IMR-90 (cell line): ENCODE results near the gene IMPDH1. TPM values are rescaled to one million over a fixed set of nuclear protein-coding genes. Genes with fewer than 3 reads are reported as not detected.

Experiments used
- ATAC-seq: fragments of 200-7000 bp; cut with Tn5 transposase; 2 replicates; pipeline ENCODE4 v1.9.1; 2020; ENCODE audit warnings: low read depth, mild to moderate bottlenecking, moderate library complexity
- BruUV-seq: library from RNA; stranded (reverse); fragments of 400-500 nt; replicated peaks from 2 replicates; lab custom pipeline; 2021; lab: Mats Ljungman, UMichigan
- CTCF ChIA-PET: fragments of 300-600 bp; formaldehyde crosslinking; extraction: SDS; loops from one replicate; lab custom pipeline; 2021; ENCODE audit warnings: antibody characterized with exemption; lab: Yijun Ruan, JAX
- POLR2A ChIA-PET: fragments of 300-600 bp; sonication (Branson Sonifier 250); formaldehyde crosslinking; loops from one replicate; lab custom pipeline; 2022; ENCODE audit warnings: antibody characterized with exemption; ENCODE audit not compliant: unreplicated experiment; lab: Charles Lee
- DNase-seq: peaks from one replicate; pipeline ENCODE4 v3.0.0; 2013
- H2AFZ ChIP-seq: replicated peaks from 2 replicates; pipeline ENCODE3; 2013; ENCODE audit warnings: low read length, mild to moderate bottlenecking; ENCODE audit not compliant: poor library complexity
- H2AK5ac ChIP-seq: 2 replicates; pipeline ENCODE4 v1.6.1; 2013; ENCODE audit warnings: low read depth, low read length, inconsistent platforms
- H2AK9ac ChIP-seq: replicated peaks from 2 replicates; pipeline ENCODE3; 2013; ENCODE audit warnings: mild to moderate bottlenecking, low read depth, low read length, moderate library complexity; ENCODE audit not compliant: poor library complexity
- H2BK120ac ChIP-seq: 2 replicates; pipeline ENCODE4 v1.6.1; 2013; ENCODE audit warnings: low read depth, low read length, inconsistent platforms
- H2BK15ac ChIP-seq: 3 replicates; pipeline ENCODE4 v1.6.1; 2013; ENCODE audit warnings: low read depth, low read length, inconsistent platforms
- H2BK20ac ChIP-seq: 2 replicates; pipeline ENCODE4 v1.6.1; 2013; ENCODE audit warnings: low read depth, mild to moderate bottlenecking, inconsistent platforms, low read length, moderate library complexity
- H2BK5ac ChIP-seq: 2 replicates; pipeline ENCODE4 v1.6.1; 2013; ENCODE audit warnings: mild to moderate bottlenecking, low read depth, low read length, inconsistent platforms; ENCODE audit not compliant: poor library complexity, severe bottlenecking
- H3K14ac ChIP-seq: replicated peaks from 2 replicates; pipeline ENCODE4 v1.6.1; 2013; ENCODE audit warnings: low read depth, low read length, inconsistent platforms
- H3K18ac ChIP-seq: 2 replicates; pipeline ENCODE4 v1.6.1; 2013; ENCODE audit warnings: low read depth, low read length, control low read depth
- H3K23ac ChIP-seq: 2 replicates; pipeline ENCODE4 v1.6.1; 2013; ENCODE audit warnings: low read depth, low read length, inconsistent platforms
- H3K27ac ChIP-seq: 2 replicates; pipeline ENCODE4 v1.5.1; 2013; ENCODE audit warnings: mild to moderate bottlenecking, control low read depth, low read length; ENCODE audit not compliant: insufficient read depth
- H3K27me3 ChIP-seq: 2 replicates; pipeline ENCODE4 v1.6.1; 2013; ENCODE audit warnings: low read length; ENCODE audit not compliant: control insufficient read depth, insufficient read depth
- H3K36me3 ChIP-seq: 2 replicates; pipeline ENCODE4 v1.6.1; 2013; ENCODE audit warnings: low read length, mixed read lengths; ENCODE audit not compliant: control insufficient read depth, insufficient read depth
- H3K4ac ChIP-seq: 2 replicates; pipeline ENCODE4 v1.6.1; 2013; ENCODE audit warnings: low read depth, low read length, inconsistent platforms
- H3K4me1 ChIP-seq: 2 replicates; pipeline ENCODE4 v1.6.1; 2013; ENCODE audit warnings: low read length, mixed read lengths; ENCODE audit not compliant: control insufficient read depth, insufficient read depth
- H3K4me2 ChIP-seq: 2 replicates; pipeline ENCODE4 v1.6.1; 2013; ENCODE audit warnings: low read depth, mild to moderate bottlenecking, control low read depth, low read length, moderate library complexity
- H3K4me3 ChIP-seq: 2 replicates; pipeline ENCODE4 v1.5.1; 2013; ENCODE audit warnings: low read depth, mild to moderate bottlenecking, control low read depth, low read length, moderate library complexity; ENCODE audit not compliant: insufficient read depth
- H3K56ac ChIP-seq: 2 replicates; pipeline ENCODE4 v1.6.1; 2013; ENCODE audit warnings: low read length, inconsistent platforms; ENCODE audit not compliant: insufficient read depth; ENCODE audit errors: extremely low read depth
- H3K79me1 ChIP-seq, 2 experiments: 2 replicates each; pipeline ENCODE4 v1.6.1; 2013; ENCODE audit warnings: low read length in 2 of 2, inconsistent platforms in 1 of 2, low read depth in 1 of 2
- H3K9ac ChIP-seq: 2 replicates; pipeline ENCODE4 v1.6.1; 2013; ENCODE audit warnings: low read depth, low read length, control low read depth
- H3K9me1 ChIP-seq: 2 replicates; pipeline ENCODE4 v1.6.1; 2013; ENCODE audit warnings: low read length, inconsistent platforms; ENCODE audit not compliant: insufficient read depth
- H3K9me3 ChIP-seq: 2 replicates; pipeline ENCODE4 v1.6.1; 2013; ENCODE audit warnings: low read length; ENCODE audit not compliant: control insufficient read depth, insufficient read depth
- H4K20me1 ChIP-seq: 2 replicates; pipeline ENCODE4 v1.6.1; 2013; ENCODE audit warnings: low read length, inconsistent platforms; ENCODE audit not compliant: insufficient read depth
- H4K5ac ChIP-seq: 2 replicates; pipeline ENCODE4 v1.6.1; 2013; ENCODE audit warnings: mild to moderate bottlenecking, low read depth, low read length, control low read depth
- H4K8ac ChIP-seq, 2 experiments: 2 replicates each; pipeline ENCODE4 v1.6.1; 2013; ENCODE audit warnings: low read depth in 2 of 2, low read length in 2 of 2, control low read depth in 1 of 2, inconsistent platforms in 1 of 2
- H4K91ac ChIP-seq: 2 replicates; pipeline ENCODE4 v1.6.1; 2013; ENCODE audit warnings: low read depth, low read length, inconsistent platforms; ENCODE audit not compliant: insufficient read depth
- BHLHE40 ChIP-seq: fragments of 150-350 bp; IDR thresholded peaks from 2 replicates; pipeline ENCODE4 v1.6.1; 2016; ENCODE audit warnings: mild to moderate bottlenecking, low read depth, low read length
- CEBPB ChIP-seq: IDR thresholded peaks from 2 replicates; pipeline ENCODE4 v1.6.1; 2012; ENCODE audit warnings: low read depth, low read length, improper control_type of control experiment
- CHD1 ChIP-seq: IDR thresholded peaks from 2 replicates; pipeline ENCODE4 v1.6.1; 2012; ENCODE audit warnings: low read depth, low read length, improper control_type of control experiment
- FOS ChIP-seq: fragments of 150-350 bp; IDR thresholded peaks from 2 replicates; pipeline ENCODE4 v1.6.1; 2016; ENCODE audit warnings: low read depth, low read length
- MAFK ChIP-seq: IDR thresholded peaks from 2 replicates; pipeline ENCODE4 v1.6.1; 2012; ENCODE audit warnings: low read depth, low read length, improper control_type of control experiment
- MAZ ChIP-seq: IDR thresholded peaks from 2 replicates; pipeline ENCODE4 v1.6.1; 2012; ENCODE audit warnings: low read depth, mild to moderate bottlenecking, low read length, improper control_type of control experiment, moderate library complexity, borderline replicate concordance
- MXI1 ChIP-seq: IDR thresholded peaks from 2 replicates; pipeline ENCODE4 v1.6.1; 2012; ENCODE audit warnings: low read depth, mild to moderate bottlenecking, low read length, moderate library complexity, borderline replicate concordance
- NFE2L2 ChIP-seq: fragments of 150-350 bp; IDR thresholded peaks from 2 replicates; pipeline ENCODE4 v1.6.1; 2016; ENCODE audit warnings: low read depth, mild to moderate bottlenecking, low read length
- POLR2A ChIP-seq: IDR thresholded peaks from 2 replicates; pipeline ENCODE4 v1.6.1; 2012; ENCODE audit warnings: mild to moderate bottlenecking, low read depth, low read length
- RAD21 ChIP-seq: IDR thresholded peaks from 2 replicates; pipeline ENCODE4 v1.6.1; 2012; ENCODE audit warnings: low read length, improper control_type of control experiment
- RCOR1 ChIP-seq: IDR thresholded peaks from 2 replicates; pipeline ENCODE4 v1.6.1; 2012; ENCODE audit warnings: mild to moderate bottlenecking, low read length, improper control_type of control experiment; ENCODE audit not compliant: insufficient replicate concordance
- RFX5 ChIP-seq: IDR thresholded peaks from 2 replicates; pipeline ENCODE4 v1.8.0; 2012; ENCODE audit warnings: low read depth, mild to moderate bottlenecking, low read length, moderate library complexity
- SMC3 ChIP-seq: fragments of 150-350 bp; IDR thresholded peaks from 2 replicates; pipeline ENCODE4 v1.6.1; 2016; ENCODE audit warnings: low read depth, mild to moderate bottlenecking, antibody characterized with exemption, low read length, moderate library complexity
- WGBS, 2 experiments: methylation state at CpG; one replicate each; pipeline versions ENCODE4 v1.1.5 to v1.1.7; 2013; ENCODE audit warnings: missing lambda C conversion rate in 2 of 2; ENCODE audit not compliant: insufficient read length in 1 of 2; ENCODE audit errors: extremely low coverage in 2 of 2; 5-methylcytosine and 5-hydroxymethylcytosine counted together
- dilution Hi-C: fragments of 300-500 bp; cut with HindIII; formaldehyde crosslinking; loops from one replicate; pipeline ENCODE4 v1.14.3; 2018; ENCODE audit warnings: low sequenced_read_pairs; ENCODE audit not compliant: unreplicated experiment
- in situ Hi-C: fragments of 300-500 bp; cut with MboI; formaldehyde crosslinking; loops from 3 replicates; pipeline ENCODE4 v1.14.3; 2019; ENCODE audit warnings: low sequenced_read_pairs, inconsistent platforms, mixed read lengths
- intact Hi-C: fragments of 100-400 bp; cut with micrococcal nuclease; formaldehyde crosslinking; loops from 2 replicates; pipeline ENCODE4 v1.10.0; 2022
- polyA plus RNA-seq, 3 experiments: library from polyadenylated mRNA; depleted of rRNA; stranded (reverse); fragments of >200 nt; gene quantifications; 2 replicates each; pipeline ENCODE4 v1.2.3, GENCODE V29; 2012; ENCODE audit warnings: low replicate concordance in 1 of 3
- total RNA-seq: library from RNA; depleted of rRNA; stranded (reverse); fragments of >200 nt; gene quantifications from 2 replicates; pipeline ENCODE4 v1.2.3, GENCODE V29; 2012
- TF ChIP-seq, protein P1 (sequence below): fragments of 150-350 bp; IDR thresholded peaks from 2 replicates; pipeline ENCODE4 v1.6.1; 2017; ENCODE audit warnings: mild to moderate bottlenecking, antibody characterized with exemption, low read length, low read depth
- TF ChIP-seq, protein P2 (sequence below): conservative IDR thresholded peaks from 2 replicates; pipeline ENCODE4 v1.5.1; 2012; ENCODE audit warnings: mild to moderate bottlenecking, low read depth, low read length, improper control_type of control experiment

Gene IMPDH1
- total and polyA plus RNA-seq, 2 of the 4 experiments (the other 2 are of a cell fraction) = 49.5 to 69.3 TPM

DNA sequence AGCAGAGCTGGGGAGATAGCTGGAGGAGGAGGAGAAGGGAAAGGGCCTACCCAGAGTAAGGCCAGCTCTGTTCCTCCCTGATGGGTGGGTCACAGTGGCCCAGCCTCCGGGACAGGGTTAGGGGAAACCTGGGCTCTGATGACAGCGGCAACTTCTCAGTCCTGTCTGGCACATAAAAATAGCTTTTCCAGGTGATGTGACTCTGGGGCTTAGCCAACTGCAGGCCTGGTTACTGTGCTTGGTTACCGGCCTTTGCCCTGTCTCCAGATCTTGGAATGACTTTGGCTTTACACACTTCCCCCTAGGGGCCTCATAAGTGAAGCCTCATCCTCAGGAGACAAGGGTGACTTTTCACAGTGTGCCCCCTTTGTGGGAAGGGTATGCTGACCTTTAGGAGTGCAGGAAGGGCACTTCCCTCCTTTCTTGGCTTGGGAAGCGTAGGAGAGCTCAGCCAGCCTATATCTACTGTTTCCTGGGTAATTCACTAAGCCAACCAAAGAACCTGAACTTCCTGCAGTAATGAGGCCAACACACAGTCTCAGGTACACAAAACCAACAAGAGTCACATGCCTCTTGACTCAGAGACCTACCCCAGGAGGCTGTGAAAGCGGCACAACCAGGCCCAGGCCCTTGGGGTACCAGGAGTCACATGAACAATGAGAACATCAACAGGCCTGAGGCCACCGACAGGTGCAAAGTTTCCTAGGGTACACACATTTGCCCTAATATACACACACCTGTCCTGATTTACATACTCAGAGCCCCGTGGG, 34.2 kb upstream of the IMPDH1 start:
- no peak overlapping the region for H2AFZ ChIP-seq
- H2BK20ac ChIP-seq = no peak overlapping the region
- CTCF ChIA-PET = interaction anchor here (1.3 kb wide), 1 partner anchor 17 kb away, joined by 3 read pairs; no protein-coding TSS in a partner anchor
- H3K9me3 ChIP-seq = no peaks in the 10 kb centered on the region
- no peak overlapping the region for H2AK5ac ChIP-seq
- no peak overlapping the region for H2BK5ac ChIP-seq
- POLR2A ChIA-PET = no interaction called here
- H3K18ac ChIP-seq = no peak overlapping the region
- H3K9ac ChIP-seq = no peak overlapping the region
- no peak for DNase-seq
- BruUV-seq = no TSS peak
- no peak overlapping the region for H4K8ac ChIP-seq
- H3K79me1 ChIP-seq = no peaks in the 10 kb centered on the region
- no peaks in the 10 kb centered on the region for H3K36me3 ChIP-seq
- H4K5ac ChIP-seq = no peak overlapping the region
- no peaks in the 10 kb centered on the region for H3K9me1 ChIP-seq
- no peak overlapping the region for H3K27ac ChIP-seq
- in situ Hi-C loops (no loop called here), intact Hi-C loops (no loop called here), dilution Hi-C loops (no loop called here)
- H3K27me3 ChIP-seq = peaks cover 11% of the 10 kb centered on the region
- no peak overlapping the region for H3K4me2 ChIP-seq
- H4K20me1 ChIP-seq = no peaks in the 10 kb centered on the region
- no peaks in the 10 kb centered on the region for H3K4me1 ChIP-seq
- H3K23ac ChIP-seq = no peak overlapping the region
- H3K4ac ChIP-seq = no peak overlapping the region
- no peak overlapping the region for H2BK120ac ChIP-seq
- no peak for TF ChIP-seq MAFK
- no peak for TF ChIP-seq FOS
- TF ChIP-seq RCOR1 = no peak
- TF ChIP-seq CEBPB = no peak
- no peak for TF ChIP-seq SMC3
- TF ChIP-seq BHLHE40 = no peak
- TF ChIP-seq POLR2A = no peak
- no peak for TF ChIP-seq MAZ
- no peak for TF ChIP-seq CHD1
- TF ChIP-seq, protein P1, sequence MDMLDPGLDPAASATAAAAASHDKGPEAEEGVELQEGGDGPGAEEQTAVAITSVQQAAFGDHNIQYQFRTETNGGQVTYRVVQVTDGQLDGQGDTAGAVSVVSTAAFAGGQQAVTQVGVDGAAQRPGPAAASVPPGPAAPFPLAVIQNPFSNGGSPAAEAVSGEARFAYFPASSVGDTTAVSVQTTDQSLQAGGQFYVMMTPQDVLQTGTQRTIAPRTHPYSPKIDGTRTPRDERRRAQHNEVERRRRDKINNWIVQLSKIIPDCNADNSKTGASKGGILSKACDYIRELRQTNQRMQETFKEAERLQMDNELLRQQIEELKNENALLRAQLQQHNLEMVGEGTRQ = no peak
- TF ChIP-seq RFX5 = no peak
- no peak for TF ChIP-seq RAD21
- TF ChIP-seq NFE2L2 = no peak
- TF ChIP-seq MXI1 = no peak
- TF ChIP-seq, protein P2, sequence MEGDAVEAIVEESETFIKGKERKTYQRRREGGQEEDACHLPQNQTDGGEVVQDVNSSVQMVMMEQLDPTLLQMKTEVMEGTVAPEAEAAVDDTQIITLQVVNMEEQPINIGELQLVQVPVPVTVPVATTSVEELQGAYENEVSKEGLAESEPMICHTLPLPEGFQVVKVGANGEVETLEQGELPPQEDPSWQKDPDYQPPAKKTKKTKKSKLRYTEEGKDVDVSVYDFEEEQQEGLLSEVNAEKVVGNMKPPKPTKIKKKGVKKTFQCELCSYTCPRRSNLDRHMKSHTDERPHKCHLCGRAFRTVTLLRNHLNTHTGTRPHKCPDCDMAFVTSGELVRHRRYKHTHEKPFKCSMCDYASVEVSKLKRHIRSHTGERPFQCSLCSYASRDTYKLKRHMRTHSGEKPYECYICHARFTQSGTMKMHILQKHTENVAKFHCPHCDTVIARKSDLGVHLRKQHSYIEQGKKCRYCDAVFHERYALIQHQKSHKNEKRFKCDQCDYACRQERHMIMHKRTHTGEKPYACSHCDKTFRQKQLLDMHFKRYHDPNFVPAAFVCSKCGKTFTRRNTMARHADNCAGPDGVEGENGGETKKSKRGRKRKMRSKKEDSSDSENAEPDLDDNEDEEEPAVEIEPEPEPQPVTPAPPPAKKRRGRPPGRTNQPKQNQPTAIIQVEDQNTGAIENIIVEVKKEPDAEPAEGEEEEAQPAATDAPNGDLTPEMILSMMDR = no peak
- no peak for ATAC-seq
- H3K56ac ChIP-seq = no peak overlapping the region
- H3K4me3 ChIP-seq = no peak overlapping the region
- H2BK15ac ChIP-seq = no peak overlapping the region
- WGBS, 2 experiments = 82% methylated on average over 4 of the region's 7 CpGs; no CpG with 5 or more reads in 1 of the 2 experiments
- H3K14ac ChIP-seq = no peak overlapping the region
- H2AK9ac ChIP-seq = no peak overlapping the region
- no peak overlapping the region for H4K91ac ChIP-seq
